ENCODE measurements around the gene UBL5. TPM values are rescaled to one million over a fixed set of nuclear protein-coding genes. Genes with fewer than 3 reads are reported as not detected.

The UBL5 gene
- total RNA-seq, 1 donor from 2014 or later: 264 TPM

- Mint-ChIP-seq H3K9me3 (no peaks in the 10 kb centered on the region), H3K27me3 (ENCODE audit: low read depth) (no peaks in the 10 kb centered on the region), H3K4me3 (no peak overlapping the region), H3K4me1 (peaks cover 5% of the 10 kb centered on the region), H3K36me3 (peaks cover 22% of the 10 kb centered on the region), H3K27ac (no peak overlapping the region)
- no peak for TF ChIP-seq CTCF (IDR thresholded peaks at IDR 0.05; ENCODE audit: unreplicated experiment)
- DNase-seq (ENCODE audit: low spot score in 2 of 2, unreplicated experiment in 2 of 2): no peak
Observed at GRCh38 chr19:9847087-9847671, 19.5 kb downstream of the UBL5 start.

DNA sequence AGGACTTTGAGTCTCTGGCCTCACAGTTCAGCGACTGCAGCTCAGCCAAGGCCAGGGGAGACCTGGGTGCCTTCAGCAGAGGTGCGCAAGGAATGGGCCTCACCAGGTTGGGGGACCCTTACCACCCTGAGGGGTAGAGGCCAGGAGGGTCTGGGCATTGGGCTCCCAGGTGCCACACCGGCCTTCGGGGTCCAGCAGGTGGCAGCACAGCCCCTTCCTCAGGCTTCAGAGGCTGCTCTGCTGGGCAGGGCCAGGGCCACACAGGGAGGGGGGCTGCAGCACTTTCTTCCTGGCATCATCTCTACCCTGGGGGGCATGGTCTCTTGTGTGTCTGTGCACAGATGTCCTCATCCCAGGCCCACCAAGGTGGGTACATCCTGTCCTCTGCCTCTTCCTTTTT is 20.3 kb downstream of the UBL5 start:
- Mint-ChIP-seq H3K36me3 (peaks cover 15% of the 10 kb centered on the region), H3K27ac (no peak overlapping the region), H3K4me3 (no peak overlapping the region), H3K27me3 (ENCODE audit: low read depth) (no peaks in the 10 kb centered on the region), H3K9me3 (no peaks in the 10 kb centered on the region), H3K4me1 (peaks cover 5% of the 10 kb centered on the region)
- no peak for DNase-seq (ENCODE audit: low spot score in 2 of 2, unreplicated experiment in 2 of 2)
- no peak for TF ChIP-seq CTCF (IDR thresholded peaks at IDR 0.05; ENCODE audit: unreplicated experiment)

GRCh38 chr19:9848762-9849161 is 21.0 kb downstream of the UBL5 start:
- TF ChIP-seq CTCF (IDR thresholded peaks at IDR 0.05; ENCODE audit: unreplicated experiment): no peak
- no peak overlapping the region for H3K4me3 Mint-ChIP-seq
- no peak for DNase-seq (ENCODE audit: low spot score in 2 of 2, unreplicated experiment in 2 of 2)
- H3K4me1 Mint-ChIP-seq: peaks cover 5% of the 10 kb centered on the region
- H3K36me3 Mint-ChIP-seq: peaks cover 13% of the 10 kb centered on the region
- H3K9me3 Mint-ChIP-seq: peaks cover 1% of the 10 kb centered on the region
- H3K27ac Mint-ChIP-seq: no peak overlapping the region
- no peaks in the 10 kb centered on the region for H3K27me3 Mint-ChIP-seq (ENCODE audit: low read depth)

DNA sequence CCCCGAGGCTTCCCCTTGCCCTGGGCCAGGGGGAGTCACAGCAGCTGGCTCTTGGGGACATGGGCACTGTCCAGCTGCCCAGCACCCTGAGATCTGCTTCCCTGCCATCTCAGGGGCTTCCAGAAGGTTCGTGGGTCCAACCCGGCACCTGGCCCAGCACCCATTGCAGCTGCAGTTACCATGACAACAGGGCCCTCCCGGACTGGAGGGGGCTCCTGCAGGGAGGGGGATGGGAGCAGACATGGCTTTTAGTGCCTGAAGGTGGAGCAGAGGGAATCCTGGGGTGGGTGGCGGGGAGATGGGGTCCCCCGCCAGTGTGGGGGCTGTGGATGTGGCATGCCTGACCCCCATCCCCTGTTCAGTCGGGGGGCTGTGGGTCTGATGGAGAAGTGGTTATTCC is 22.1 kb downstream of the UBL5 start:
- peaks cover 17% of the 10 kb centered on the region for H3K36me3 Mint-ChIP-seq
- peaks cover 5% of the 10 kb centered on the region for H3K4me1 Mint-ChIP-seq
- no peak for TF ChIP-seq CTCF (IDR thresholded peaks at IDR 0.05; ENCODE audit: unreplicated experiment)
- no peak for DNase-seq (ENCODE audit: low spot score in 2 of 2, unreplicated experiment in 2 of 2)
- no peak overlapping the region for H3K4me3 Mint-ChIP-seq
- H3K27ac Mint-ChIP-seq: no peak overlapping the region
- peaks cover 4% of the 10 kb centered on the region for H3K9me3 Mint-ChIP-seq
- H3K27me3 Mint-ChIP-seq (ENCODE audit: low read depth): no peaks in the 10 kb centered on the region

DNA sequence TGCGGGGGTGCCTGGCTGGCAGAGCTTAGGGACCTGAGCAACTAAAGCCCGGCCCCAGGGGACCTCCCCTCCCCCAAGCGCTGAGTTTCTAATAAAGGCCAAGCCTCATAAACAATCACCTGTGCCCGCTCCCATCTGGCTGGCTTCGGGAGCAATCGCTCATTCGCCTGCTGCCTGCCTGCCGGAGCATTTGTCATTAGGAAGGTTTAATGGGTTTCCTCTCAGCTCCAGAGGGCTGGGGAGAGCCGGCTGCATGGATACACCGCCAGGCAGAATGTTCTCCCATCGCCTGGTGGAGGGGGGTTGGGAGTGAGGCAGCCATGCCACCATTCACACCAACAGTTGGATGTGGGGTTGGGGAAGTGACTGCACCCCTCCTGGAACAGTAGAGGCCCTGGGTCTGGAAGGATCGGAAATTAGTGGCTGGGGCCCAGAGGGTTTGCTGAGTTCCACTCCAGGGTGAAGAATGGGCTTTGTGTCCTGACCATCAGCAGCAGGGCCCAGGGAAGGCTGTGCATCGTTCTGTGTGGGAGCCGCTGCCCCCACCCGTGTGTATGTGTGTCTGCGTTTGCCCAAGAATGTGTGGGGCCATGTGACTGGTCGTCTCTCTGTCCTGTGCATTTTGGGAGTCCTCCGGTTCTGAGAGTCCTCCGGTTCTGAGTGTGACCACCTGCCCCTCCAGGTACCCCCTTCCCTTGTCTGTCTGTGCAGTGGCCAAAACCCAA is 22.7 kb downstream of the UBL5 start:
- peaks cover 4% of the 10 kb centered on the region for H3K9me3 Mint-ChIP-seq
- no peak for DNase-seq (ENCODE audit: low spot score in 2 of 2, unreplicated experiment in 2 of 2)
- peaks cover 5% of the 10 kb centered on the region for H3K4me1 Mint-ChIP-seq
- peaks cover 14% of the 10 kb centered on the region for H3K36me3 Mint-ChIP-seq
- no peak overlapping the region for H3K27ac Mint-ChIP-seq
- no peaks in the 10 kb centered on the region for H3K27me3 Mint-ChIP-seq (ENCODE audit: low read depth)
- no peak overlapping the region for H3K4me3 Mint-ChIP-seq
- TF ChIP-seq CTCF (IDR thresholded peaks at IDR 0.05; ENCODE audit: unreplicated experiment): no peak
